Ishikawa (cell line): Measurements from ENCODE around the gene C2orf92.

Experiments used
- CEBPB ChIP-seq: IDR thresholded peaks from 2 replicates; pipeline ENCODE4 v1.6.1; 2012
- CREB1 ChIP-seq: IDR thresholded peaks from 2 replicates; pipeline ENCODE4 v1.6.1; 2012; ENCODE audit warnings: low read depth
- EGR1 ChIP-seq: IDR thresholded peaks from 2 replicates; pipeline ENCODE4 v1.6.1; 2012
- EP300 ChIP-seq: IDR thresholded peaks from 2 replicates; pipeline ENCODE4 v1.6.1; 2012; ENCODE audit warnings: borderline replicate concordance
- RAD21 ChIP-seq: IDR thresholded peaks from 2 replicates; pipeline ENCODE4 v1.6.1; 2012; ENCODE audit warnings: low read depth
- ZBTB7A ChIP-seq: IDR thresholded peaks from 2 replicates; pipeline ENCODE4 v1.6.1; 2012; ENCODE audit warnings: low read depth
- TF ChIP-seq, protein P1 (sequence below): IDR thresholded peaks from 2 replicates; pipeline ENCODE4 v1.6.1; 2012; ENCODE audit warnings: low read depth, mild to moderate bottlenecking
- TF ChIP-seq, protein P2 (sequence below): IDR thresholded peaks from 2 replicates; pipeline ENCODE4 v1.6.1; 2012

DNA sequence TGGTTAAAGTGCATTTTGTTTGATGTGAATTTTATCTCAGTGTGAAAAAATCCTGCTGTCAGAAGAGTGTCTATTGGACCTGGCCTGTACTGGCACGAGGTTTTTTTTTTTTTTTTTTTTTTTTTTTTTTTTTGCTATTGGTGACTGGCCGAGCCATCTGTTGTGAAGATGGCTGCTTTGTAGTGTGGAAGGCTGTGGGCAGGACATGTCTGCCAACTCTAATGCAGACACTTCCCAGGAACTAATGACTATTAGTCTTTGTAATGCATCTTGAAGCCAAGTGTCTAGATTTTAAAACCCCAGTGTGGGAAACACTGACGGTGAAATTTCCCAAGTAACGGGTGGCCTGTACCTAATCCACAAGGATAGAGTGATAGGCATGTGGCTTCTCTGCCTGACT, 78.2 kb downstream of the C2orf92 start:
- TF ChIP-seq, protein P1, sequence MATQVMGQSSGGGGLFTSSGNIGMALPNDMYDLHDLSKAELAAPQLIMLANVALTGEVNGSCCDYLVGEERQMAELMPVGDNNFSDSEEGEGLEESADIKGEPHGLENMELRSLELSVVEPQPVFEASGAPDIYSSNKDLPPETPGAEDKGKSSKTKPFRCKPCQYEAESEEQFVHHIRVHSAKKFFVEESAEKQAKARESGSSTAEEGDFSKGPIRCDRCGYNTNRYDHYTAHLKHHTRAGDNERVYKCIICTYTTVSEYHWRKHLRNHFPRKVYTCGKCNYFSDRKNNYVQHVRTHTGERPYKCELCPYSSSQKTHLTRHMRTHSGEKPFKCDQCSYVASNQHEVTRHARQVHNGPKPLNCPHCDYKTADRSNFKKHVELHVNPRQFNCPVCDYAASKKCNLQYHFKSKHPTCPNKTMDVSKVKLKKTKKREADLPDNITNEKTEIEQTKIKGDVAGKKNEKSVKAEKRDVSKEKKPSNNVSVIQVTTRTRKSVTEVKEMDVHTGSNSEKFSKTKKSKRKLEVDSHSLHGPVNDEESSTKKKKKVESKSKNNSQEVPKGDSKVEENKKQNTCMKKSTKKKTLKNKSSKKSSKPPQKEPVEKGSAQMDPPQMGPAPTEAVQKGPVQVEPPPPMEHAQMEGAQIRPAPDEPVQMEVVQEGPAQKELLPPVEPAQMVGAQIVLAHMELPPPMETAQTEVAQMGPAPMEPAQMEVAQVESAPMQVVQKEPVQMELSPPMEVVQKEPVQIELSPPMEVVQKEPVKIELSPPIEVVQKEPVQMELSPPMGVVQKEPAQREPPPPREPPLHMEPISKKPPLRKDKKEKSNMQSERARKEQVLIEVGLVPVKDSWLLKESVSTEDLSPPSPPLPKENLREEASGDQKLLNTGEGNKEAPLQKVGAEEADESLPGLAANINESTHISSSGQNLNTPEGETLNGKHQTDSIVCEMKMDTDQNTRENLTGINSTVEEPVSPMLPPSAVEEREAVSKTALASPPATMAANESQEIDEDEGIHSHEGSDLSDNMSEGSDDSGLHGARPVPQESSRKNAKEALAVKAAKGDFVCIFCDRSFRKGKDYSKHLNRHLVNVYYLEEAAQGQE = no peak
- TF ChIP-seq EGR1 (no peak), RAD21 (no peak), CREB1 (no peak), EP300 (no peak), ZBTB7A (no peak), CEBPB (no peak)
- TF ChIP-seq, protein P2, sequence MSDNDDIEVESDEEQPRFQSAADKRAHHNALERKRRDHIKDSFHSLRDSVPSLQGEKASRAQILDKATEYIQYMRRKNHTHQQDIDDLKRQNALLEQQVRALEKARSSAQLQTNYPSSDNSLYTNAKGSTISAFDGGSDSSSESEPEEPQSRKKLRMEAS = no peak
